GM18951 (cell line): Measurements from ENCODE around the gene MRPS23.

Source experiments
- POLR2A ChIP-seq: IDR thresholded peaks from 4 replicates; pipeline ENCODE4 v1.6.1; 2011; ENCODE audit warnings: mild to moderate bottlenecking; ENCODE audit not compliant: insufficient read length, insufficient read depth; ENCODE audit errors: extremely low read depth
- in situ Hi-C: fragments of 300-500 bp; cut with MboI; formaldehyde crosslinking; loops from one replicate; pipeline ENCODE4 v1.12.0; 2022; ENCODE audit warnings: low sequenced_read_pairs, mixed read lengths, inconsistent platforms; ENCODE audit not compliant: unreplicated experiment

MRPS23 gene

DNA sequence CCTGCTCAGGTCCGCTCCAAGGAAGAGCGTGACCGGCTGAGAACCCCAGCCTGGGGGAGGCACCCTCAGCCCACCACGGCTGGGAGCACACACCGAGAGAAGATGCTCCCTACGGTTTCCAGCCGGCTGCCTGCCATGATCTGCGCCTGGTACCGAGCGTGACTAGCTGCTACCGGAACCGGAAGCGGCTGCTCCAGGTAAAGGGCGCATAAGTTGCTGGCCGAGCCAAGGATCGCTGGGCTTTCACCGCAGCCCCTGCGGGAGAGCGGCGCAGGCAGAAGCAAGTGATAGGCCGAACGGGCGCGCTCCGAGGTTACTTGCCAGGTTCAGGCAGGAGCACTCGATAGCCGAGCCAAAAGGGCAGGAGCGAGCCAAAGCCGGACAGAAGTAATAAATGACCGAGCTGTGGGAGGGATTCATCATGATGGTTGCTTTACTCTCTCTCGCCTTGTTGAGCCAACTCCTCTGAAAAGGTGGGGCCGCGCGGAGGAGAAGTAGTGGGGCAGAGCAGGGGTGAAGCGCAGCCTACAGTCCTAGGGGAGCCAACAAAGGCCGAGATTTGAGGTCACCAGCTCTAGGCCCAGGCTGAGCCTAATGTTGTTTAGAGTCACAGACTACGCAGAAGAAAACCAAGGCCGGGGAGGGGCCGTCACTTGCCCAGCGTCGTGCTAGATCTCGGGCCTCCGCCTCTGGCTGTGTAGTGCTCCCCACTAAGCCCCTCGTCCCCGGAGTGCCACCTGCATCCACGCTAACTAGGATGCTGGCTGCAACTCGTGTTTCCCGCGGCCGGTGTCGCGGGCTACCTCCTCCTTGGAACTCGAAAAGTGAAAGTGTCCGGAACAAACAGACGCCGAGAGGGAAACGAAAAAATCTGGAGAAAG is at the start of gene MRPS23:
TSS of gene MRPS23 (minus strand) at position 171 of the 881 bp plus-strand sequence. CDS start at position 137, 34 bp downstream.
- peak; percentile 87 for TF ChIP-seq POLR2A
- in situ Hi-C loops = loop anchor here (10.0 kb wide), 1 partner anchor 265 kb away; no protein-coding TSS in a partner anchor

DNA sequence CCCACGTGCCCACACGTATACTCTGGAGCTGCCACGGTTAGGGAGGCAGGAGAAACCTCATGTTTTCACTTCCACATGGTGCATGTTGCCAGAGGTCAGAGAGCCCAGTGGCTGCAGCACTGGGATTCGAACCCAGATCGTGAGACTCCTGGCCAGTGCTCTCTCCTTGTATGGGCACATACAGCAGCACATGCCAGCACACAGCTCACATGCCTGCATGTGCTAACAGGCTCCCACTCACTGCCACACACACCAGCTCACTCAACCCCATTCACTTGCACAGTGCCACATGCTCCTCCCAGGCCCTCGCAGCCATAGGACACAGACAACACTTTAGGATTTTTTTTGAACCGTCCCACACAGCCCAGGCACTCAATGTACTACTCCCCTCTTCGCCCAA is 49.5 kb upstream of the MRPS23 start:
- in situ Hi-C loops = loop anchor here (10.0 kb wide), 1 partner anchor 105 kb away; the partner anchor contains the start of gene SRSF1
- TF ChIP-seq POLR2A = no peak

DNA sequence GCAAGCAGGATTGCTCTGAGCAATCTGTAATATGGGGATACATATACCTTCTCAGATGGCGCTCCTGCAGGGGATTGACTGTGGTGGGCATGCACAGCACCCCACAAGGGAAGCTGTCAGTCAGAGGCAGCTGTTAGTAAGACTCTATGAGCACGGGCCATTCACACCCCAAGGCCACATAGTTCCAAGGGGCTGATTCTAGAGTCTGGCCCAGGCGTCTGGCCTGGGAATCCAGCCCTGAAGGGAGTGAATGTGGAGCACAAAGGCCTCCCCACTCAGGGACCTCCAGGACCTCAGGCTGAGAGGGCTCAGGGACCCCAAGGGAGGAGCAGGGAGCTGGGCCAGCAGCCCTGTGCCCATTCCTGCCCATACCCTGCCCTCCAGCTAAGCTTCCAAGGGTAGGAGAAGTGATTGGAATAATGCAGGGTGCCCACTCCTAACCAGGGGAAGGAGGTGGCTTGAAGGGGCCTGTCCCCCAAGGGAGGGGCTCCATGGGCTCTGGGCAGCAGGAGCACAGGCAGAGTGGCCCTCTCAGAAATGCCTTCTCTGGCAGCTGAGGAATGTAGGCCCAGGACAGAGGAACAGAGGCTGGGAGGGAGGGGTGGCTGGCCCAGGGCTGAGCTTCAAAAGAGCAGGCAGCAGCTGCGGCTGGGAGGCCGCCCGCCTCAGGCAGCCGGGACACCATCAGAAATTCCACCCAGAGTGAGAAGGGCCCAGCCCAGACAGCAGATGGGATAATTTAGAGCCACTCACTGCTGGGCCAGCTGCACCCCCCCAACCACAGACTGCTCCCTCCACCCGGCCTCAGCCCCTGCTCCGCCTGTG is 48.9 kb upstream of the MRPS23 start:
- in situ Hi-C loops = loop anchor here (10.0 kb wide), 1 partner anchor 106 kb away; the partner anchor contains the start of gene SRSF1
- TF ChIP-seq POLR2A = no peak

DNA sequence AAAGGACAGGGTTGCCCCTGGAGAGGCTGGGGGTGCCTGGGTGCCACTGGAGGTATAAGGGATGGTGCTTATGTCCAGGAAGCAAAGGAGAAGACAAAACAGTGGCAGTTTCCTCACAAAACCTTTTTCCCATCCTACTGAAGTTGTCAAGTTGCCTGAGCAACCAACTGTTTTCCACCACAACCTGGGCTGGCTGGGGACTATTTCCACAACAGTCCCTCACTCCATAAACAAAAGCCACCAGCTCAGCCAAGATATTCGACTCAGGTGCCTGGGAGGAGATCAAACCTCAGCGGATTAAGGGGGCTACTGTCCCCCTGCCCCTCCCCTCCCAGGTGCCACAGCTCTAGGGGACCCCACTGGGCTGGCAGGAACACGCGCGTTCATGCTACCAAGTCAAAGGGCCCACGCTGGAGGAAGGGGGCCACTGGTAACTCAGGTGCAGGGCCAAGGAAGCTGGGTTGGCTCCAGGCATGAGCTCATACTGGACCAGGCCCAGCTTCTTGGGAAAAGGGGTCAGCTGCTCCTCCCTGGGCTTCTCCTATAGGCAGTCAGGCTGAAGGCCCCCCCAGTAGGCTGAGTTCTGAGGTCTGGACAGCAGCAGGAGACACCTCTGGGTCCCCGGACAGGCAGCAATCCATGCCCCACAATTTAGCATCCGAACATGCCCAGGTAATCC is 45.7 kb upstream of the MRPS23 start:
- TF ChIP-seq POLR2A = no peak
- in situ Hi-C loops = loop anchor here (10.0 kb wide), 1 partner anchor 109 kb away; the partner anchor contains the start of gene SRSF1

DNA sequence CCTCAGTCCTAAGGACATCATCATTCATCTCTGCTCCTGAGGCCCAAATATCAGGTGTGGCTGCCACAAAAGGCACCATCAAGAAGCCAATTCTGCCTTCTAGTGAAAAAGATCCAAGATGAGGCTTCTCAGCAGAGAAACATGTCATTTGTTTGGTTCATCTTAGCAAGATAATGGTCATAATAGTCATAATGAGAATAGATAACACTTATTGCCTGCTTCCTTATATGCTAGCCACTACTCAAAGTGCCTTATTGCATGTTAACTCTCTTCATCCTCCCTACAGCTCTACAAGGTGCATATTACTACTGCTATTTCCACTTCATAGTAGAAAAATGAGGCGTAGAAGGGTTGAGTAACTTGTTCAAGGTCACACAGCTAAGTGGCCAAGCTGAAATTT is 45.0 kb upstream of the MRPS23 start:
- in situ Hi-C loops = loop anchor here (10.0 kb wide), 1 partner anchor 110 kb away; the partner anchor contains the start of gene SRSF1
- no peak for TF ChIP-seq POLR2A

DNA sequence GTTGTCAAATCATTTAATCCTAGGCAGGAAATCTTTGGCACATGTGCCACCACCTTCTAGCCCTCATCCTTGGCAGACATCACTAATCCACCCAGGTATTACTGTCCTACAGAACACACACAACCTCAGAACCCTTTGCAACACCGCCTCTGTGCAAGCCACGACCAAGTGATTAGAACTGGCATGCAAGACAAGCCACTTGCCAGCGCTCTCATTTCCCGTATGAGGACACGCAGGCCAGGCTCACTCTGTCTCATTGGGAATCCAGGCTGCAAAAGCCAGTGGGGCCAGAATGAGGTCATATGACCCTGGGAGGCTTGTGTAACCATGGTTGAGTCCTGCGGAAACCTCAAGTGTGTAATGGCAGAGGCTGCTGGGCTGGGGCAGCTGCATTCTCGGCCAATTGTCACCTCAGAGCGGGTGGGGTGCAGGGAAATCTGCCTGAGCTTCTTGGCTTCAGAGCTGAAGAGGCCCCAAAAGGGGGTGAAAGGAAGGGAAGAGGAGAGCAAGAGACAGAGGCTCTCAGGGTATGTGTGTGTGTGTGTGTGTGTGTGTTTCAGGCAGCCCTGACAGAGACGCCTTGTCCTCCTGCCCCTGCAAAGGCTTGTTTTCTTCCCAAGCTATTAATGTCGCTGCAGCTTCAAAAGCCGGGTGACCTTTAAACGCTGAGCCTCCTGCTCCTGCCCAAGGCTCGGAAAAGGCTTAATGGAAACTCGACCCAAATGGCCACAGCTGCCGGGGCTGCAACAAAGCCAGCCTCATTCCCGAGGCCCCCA is 43.2 kb upstream of the MRPS23 start:
- TF ChIP-seq POLR2A = no peak
- in situ Hi-C loops = loop anchor here (10.0 kb wide), 1 partner anchor 112 kb away; the partner anchor contains the start of gene SRSF1

DNA sequence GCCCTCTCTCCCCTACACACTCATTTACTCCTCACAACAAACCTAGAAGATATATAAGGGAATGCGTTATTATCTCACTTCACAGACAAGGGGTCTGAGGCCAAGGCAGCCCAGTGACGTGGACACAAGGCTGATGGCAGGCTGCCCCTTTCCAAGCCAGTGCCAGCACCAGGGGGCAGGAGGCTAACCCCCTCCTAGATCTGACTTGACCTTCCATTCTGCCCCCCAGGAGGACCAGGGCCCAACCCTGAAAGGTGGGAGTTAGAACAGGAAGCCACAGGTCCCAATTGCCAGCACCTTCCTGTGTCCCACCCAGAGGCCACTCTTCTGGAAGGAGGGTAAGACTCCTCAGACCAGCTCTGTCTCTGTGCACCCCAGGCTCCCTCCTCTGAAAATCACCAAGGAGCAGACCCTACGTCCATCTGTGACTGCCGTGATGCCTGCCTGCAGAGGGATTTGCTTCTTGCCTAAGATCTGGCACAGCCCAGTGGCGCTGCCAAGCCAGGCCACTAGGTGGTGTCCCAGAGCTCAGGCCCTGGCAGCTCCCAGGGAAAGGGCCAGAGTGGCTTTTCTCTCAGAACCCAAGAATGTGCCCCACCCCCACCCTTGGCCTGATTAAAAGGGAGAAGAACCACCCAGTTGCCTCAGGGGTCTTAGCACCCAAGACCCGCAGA is 42.4 kb upstream of the MRPS23 start:
- in situ Hi-C loops = loop anchor here (10.0 kb wide), 1 partner anchor 113 kb away; the partner anchor contains the start of gene SRSF1
- TF ChIP-seq POLR2A = no peak

DNA sequence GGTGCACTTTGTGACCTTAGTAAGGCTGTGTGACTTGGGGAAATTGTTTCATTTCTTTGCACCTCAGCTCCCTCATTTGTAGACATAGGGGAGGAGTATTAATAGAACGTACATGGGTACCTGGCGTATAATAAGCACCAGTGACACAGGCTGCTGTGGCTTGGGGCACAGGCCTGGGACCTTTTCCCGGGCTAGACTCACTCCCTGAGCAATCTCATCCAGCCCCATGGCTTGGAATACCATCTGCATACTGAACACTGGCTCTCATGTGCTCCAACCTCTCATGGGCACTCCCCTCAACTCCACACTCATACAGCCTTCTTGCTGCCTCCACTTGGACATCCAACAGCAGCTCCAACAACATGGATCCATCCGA is 41.0 kb upstream of the MRPS23 start:
- in situ Hi-C loops = loop anchor here (10.0 kb wide), 1 partner anchor 114 kb away; the partner anchor contains the start of gene SRSF1
- TF ChIP-seq POLR2A = no peak

DNA sequence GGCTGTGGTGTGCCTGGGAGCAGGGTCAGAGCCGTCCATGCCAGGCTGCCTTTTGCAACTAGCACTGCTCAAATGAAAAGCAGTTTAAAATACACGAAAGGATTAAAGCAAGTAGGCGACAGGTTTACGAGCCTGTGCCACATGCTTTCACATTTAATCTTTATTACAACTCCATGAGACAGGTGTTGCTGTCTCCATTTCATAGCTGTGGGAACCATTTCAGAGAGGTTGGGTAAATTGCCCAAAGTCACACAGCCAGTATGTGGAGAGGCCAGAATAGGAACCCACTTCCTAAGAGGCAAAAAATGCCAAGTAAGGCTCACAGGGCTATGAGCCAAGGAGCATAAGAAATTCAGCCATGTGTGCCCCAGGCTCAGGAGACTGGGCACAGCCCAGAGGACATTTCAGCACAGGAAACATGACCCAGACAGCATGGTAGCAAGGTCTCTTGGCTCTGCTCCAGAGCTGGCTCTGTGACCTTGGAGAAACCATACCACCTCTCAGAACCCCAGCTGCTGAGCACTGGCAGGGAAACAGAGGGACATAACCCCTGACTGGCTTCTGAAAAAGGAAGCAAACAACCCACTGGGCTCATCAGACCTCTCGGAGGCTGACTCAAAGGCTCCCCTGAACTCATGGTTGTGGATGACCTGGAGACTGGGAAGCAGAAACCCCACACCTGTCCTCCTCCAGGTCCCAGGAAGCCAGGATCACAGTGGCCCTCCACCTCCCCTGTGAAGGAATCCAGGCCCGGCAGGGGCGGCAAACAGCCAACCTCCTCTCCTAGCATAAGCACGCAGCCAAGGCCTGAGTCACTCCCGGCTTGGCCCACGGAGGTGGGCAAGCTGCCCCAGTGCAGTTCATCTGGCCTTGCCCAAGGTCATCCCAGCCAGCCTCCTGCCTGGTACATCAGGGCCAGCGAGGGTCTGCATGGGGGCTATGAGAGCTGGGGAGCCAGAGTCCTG is 40.3 kb upstream of the MRPS23 start:
- in situ Hi-C loops = loop anchor here (10.0 kb wide), 1 partner anchor 115 kb away; the partner anchor contains the start of gene SRSF1
- no peak for TF ChIP-seq POLR2A

DNA sequence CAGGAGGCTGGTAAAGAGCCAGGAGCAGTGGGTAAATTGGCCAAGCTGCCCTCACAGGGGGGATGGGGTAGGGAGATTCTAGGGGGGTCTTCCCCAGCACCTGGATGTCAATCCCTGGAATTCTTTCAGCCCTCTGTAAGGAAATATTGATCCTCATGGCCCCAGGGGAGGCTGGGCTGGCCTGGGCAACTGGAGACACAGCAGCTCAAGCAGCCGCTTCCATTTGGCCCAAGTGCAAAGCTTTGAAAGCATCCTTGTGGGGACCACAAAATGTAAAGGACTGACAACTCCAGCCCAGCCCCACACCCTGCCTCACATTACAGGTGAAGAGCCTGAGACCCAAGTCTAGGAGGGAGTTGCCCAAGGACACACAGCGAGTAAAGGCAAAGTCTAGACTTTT is 39.4 kb upstream of the MRPS23 start:
- in situ Hi-C loops = no loop called here
- TF ChIP-seq POLR2A = no peak

DNA sequence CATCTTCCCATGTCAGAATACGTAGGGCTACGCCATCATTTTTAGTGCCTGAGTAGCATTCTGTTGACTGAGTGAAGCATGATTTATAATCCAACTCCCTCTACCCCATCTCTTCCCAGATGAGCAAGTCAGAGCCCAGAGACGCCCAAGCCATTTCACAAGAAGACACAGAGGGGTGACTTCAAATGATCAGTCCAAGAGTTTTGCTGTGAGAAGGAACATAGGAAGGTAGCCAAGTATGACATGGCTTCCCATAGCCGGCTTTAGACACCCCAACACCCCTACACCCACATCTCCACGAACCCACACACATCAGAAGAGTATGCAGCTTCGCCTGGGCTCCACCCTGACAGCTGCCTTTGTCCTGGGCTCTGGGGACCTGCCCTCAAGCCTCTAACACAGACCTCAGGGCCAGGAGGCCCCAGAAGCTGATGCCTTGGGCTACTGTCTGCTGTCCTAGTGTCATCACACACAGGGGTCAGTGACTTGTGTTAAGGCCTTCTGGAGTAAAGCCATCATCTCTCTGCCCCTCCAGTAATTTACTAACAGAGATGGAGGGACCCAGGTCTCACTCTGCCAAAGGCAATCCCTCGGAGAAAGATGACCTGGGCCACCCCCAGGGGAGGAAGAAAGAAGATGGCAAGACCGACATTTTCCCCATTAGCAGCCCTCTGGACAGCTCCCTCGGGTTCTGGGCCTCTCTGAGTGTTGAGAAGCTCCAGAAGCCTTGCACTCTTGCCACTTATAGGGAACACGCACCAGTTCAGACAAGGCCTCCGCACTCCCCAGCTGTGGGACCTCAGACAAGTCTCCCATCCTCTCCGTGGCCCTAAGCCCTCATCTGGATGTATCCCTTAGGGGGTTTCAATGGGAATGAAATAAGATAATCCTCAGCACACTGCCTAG is 38.7 kb upstream of the MRPS23 start:
- in situ Hi-C loops = no loop called here

More for the DNA sequence above, 38.7 kb upstream of the MRPS23 start:
- TF ChIP-seq POLR2A = no peak
